NCI-H524 treated with DMSO at 0.1 percent for 48 hours (cell line): ENCODE data around the gene NDUFA11.

ENCODE experiments used
- DNase-seq: peaks from one replicate; lab custom pipeline; 2025; lab: John Stamatoyannopoulos, UW

NDUFA11 gene

DNA sequence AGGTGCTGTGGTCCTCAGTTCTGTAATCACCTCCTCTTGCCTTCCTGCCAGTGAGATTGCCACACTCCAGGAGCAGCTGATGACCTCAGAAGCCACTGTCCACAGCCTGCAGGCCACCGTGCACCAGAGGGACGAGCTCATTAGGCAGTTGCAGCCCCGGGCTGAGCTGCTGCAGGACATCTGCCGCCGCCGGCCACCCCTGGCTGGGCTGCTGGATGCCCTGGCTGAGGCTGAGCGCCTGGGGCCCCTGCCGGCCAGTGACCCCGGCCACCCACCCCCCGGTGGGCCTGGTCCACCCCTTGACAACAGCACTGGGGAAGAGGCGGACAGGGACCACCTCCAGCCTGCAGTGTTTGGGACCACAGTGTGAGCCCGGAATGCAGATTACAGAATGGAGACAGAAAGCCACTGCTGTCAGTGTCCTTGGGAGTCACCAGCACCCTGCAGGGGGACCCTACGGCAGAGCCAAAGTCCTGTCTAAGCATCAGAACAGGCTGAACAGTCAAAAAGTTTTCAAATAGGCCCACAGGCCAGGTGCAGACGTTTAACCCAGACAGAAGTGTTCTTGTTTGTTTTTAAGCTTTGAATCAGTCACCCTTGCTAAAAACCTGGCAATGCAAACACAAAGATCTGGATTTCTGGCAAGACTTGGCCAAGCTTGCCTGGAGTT, 5.3 kb upstream of the NDUFA11 start:
- no peak for DNase-seq

GRCh38 chr19:5907241-5907640, 3.7 kb upstream of the NDUFA11 start:
- no peak for DNase-seq

DNA sequence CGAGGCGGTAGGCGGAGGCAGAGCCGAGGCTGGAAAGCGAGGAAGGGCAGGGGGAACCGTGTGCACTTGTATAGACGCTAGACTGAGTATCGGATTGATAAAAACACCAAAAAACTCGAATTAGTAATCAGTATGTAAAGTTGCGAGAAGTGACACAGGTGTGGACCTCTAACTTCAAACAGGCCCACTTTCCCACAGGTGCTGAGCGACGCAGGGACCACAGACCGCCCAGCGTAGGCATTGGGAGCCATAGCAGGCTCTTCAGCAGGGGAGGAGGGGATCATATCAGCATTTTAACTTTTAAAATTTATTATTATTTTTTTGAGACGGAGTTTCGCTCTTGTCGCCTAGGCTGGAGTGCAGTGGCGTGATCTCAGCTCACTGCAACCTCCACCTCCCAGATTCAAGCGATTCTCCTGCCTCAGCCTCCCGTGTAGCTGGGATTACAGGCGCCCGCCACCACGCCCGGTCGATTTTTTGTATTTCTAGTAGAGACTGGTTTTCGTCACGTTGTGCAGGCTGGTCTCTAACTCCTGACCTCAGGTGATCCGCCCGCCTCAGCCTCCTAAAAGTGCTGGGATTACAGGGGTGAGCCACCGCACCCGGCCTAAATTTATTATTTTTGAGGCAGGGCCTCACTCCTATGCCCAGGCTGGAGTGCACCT, 1.7 kb upstream of the NDUFA11 start:
- no peak for DNase-seq

GRCh38 chr19:5904352-5905113, 943 bp upstream of the NDUFA11 start, which contains the start of gene VMAC:
TSS of gene VMAC (plus strand) at chr19:5904872. CDS start at chr19:5904891, 19 bp downstream.
- peak; percentile 100 for DNase-seq

DNA sequence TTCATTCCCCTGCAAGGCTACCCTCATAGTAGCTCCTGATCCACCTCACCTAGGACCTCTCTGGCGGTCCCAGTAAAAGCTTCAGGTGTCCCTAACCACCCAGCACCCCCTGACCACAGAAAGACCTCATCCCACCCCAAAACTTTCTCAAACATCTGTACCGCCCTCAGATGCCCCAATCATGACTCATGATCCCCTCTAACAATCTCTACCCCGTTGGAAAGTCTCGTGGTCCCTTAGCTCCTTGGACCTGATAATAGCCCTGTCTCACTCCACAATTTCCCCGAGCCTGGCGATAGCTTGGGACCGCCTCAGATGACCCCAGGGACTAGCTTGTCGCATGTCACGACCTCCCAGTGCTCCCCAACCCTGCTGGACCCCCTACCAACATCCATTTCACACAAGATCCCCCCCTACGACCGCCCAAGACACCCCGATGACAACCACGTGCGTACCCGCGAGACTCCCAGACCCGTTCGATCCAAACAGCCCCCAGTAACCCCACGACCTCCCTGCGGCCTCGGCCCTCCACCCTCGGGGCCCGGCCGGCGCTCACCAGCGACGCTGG, 450 bp downstream of the NDUFA11 start:
- no peak for DNase-seq

DNA sequence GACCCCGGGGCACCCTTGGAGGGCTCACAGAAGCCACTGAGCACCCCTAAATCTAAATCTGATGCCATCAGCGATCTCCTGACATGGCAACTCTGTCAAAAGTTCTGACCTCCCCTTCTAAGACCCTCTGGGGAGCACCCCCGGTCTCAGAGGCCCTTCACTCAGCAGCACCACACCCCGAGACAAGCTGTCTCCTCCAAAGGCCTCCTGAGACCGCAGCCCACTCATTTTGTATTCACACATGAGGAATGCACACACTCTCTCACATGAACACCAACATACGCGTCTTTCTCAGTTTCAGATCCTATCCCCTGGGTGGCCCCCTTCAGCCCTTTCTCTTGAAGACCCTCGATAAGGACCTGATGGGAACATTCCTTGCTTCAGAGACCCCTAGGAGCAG, 2.6 kb downstream of the NDUFA11 start:
- no peak for DNase-seq

GRCh38 chr19:5899728-5900526, 3.7 kb downstream of the NDUFA11 start:
- DNase-seq = no peak

- DNase-seq = no peak
Observed at GRCh38 chr19:5897189-5897969, 6.2 kb downstream of the NDUFA11 start.

DNA sequence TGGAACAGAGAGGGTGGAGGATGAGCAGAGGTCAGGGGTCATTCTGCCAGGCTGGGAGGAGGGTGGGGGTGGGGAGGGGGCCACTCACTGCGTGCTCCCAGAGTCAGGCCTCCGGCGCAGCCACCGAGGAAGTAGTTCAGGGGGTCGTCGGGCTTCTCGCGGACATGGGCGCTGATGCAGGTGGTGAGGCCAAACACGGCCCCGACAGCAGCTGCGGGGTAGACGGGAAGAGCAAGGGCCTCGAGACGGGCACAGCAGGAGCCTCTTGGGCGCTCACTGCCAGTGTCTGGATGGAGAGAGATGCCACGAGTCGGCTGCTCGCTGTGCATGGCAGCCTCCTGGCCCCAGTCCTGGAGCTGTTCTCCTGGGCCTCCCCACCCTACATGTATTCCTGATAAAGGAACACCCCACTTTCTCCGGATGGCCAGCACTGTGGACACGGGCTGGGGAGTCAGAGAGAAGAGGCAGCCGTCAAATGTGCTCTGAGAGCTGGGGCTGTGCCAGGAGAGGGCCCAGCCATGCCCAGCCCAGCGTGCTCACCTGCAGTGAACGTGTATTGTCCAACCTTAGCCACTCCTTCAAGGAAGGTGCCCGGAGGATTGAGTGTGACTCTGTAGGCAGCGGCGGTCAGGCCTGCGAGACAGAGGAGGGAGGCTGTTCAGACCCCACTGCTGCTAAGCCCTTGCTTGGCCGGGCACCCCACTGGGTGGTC, 7.1 kb downstream of the NDUFA11 start:
- DNase-seq = no peak

- DNase-seq = no peak
Observed at GRCh38 chr19:5895890-5896289, 7.7 kb downstream of the NDUFA11 start.

- DNase-seq = no peak
Observed at GRCh38 chr19:5895409-5895808, 8.2 kb downstream of the NDUFA11 start.

DNA sequence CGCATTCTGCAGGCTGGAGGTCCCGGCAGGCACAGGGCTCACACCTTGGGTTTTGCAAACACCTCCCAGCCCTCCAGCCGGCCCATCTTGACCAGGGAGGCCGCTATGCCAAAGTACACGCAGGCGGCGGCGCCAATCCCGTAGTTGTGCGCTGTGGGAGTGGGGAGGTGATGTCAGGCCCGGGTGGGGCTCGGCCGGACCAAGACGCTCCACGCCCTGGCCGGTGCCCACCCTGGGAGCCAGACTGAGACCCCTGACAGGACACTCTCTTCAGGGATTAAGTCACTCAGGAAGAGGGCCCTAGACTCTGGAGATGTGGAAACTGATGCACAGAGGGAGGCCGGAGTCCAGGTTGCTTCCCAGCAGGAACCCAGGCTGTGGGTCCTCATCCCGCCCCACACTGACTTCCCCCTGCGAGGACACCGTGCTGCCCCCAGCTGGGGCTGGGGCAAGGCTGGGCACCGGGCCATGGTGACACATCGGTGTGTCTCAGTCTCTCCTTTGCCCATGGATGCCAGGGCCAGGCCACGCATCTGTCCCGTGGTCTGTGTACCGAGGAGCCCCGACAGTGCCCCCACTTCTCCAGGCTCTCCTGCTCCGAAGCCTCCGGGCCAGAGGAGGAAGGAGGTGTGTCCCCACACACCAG, 8.8 kb downstream of the NDUFA11 start:
- no peak for DNase-seq

DNA sequence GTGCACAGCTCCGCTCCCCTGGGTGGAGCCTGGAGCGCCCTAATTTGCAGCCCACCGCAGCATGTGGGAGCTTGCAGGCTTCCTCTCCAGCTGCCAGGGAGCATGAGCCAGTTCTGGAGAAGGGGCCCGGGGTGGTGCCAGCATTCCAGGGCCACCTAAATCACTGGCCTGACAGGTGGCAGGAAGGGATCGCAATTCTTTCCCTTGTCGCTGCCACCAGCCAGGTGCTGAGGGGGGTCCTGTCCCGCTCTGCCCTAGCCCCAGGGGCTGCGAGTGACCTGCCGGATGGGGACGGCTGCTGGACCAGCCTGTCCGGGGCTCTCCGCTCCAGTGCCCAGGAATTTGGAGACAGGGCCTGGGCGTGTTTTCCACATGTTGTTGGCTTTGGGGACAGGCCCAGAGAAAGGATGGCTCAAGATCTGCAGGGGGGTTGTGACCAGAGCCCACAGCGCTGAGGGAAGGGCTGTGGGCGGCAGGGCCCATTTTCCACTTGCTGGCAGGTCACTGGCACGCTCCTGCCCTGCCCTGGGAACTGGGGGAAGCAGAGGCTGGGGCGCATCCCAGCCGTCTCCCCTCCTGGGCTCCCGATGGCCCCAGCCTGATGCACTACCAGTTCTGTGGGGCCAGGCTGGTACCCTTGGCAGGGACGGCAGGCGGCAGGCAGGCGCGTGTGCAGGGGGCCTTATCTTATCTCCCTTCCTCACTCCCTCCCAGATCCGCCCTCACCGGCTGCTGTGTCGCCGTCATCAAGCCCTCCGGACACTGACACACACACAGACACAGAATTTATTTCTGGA, 9.5 kb downstream of the NDUFA11 start:
- DNase-seq = no peak

- no peak for DNase-seq
Observed at GRCh38 chr19:5893296-5893903, 10.2 kb downstream of the NDUFA11 start.

DNA sequence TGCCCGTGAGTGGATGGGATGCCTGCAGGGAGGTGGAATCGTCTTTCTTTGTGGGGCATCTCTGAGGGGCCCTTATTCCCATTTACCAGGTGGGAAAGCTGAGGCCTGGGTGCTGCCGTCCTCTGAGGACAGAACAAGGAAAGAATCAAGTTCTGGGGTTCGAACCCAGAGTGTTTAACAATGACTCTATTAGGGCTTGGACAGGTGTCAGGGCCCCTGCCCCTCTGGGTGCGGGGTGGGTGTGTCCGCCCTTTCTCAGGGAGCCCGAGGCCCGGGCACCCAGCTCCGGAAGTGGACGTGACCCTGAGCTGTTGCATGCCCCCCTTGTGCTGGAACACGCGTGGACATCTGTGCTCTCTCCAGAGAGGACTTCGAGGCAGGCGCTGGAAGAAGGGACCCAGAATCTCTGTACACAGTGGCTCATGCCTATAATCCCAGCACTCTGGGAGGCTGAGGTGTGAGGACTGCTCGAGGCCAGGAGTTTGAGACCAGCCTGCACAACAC, 10.8 kb downstream of the NDUFA11 start:
- no peak for DNase-seq

DNA sequence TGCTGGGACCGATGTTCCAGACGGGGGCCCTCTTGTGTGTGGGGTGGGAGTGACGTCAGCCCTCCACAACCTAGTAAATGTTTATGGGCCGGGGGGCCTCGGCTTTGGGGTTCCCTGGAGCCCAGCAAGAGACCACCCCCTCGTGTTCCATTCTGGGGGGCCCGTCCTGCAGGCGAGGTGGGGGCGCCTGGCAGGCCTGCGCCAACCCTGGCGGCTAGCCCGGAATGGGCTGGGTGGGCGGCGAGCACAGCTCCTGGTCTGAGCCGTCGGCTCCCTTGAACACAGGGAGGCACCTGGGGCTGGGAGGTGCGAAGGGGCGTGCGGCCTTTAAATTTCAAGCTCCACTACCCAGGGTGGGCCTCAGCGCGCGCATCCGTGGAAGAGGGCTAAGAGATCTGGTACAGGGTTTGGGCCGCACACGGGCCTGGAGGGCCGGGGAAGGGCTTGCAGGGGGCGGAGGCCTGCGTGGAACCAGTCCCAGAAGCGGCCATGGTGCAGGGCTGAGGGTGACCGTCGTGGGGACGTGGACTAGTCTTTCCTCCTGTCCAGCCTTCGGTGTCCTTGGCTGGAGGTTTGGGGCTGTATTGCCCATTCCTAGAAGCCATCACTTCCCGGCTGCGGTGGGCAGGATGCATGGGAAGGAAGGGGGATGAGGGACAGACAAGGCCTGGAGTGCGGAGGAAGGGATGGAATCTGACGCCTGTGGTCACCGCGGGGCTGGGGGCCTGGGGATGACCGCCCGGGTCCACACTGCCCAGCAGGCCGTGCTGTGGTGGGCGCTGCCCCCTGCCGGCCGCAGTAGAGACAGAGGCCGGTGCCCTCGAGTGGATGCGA, 11.4 kb downstream of the NDUFA11 start:
- no peak for DNase-seq

DNA sequence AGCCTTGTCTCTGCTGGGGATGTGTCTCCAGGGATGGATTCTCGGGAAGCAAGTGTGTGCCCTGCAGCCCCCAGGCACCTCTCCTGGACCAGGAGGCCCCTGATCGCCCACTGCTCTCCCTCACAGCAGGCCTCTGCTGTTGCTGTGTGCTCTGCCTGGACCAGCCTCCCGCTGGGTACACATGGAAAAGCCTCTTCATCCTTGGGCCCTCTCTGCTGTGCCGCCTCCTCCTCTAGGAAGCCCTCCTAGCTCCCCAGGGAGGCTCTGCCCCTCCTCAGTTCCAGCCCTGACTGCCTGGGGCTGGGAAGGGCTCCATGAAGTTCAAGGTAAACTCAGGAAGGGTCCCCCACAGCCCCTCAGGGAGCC, 12.0 kb downstream of the NDUFA11 start:
- no peak for DNase-seq

GRCh38 chr19:5890099-5890498, 13.5 kb downstream of the NDUFA11 start:
- no peak for DNase-seq
